ENCODE data around the gene C17orf67.

- TF ChIP-seq CTCF (IDR thresholded peaks at IDR 0.05; ENCODE audit: low read depth, low read length) = no peak
- no peak for TF ChIP-seq MYC (IDR thresholded peaks at IDR 0.05; ENCODE audit: low read depth, low read length)
Measured at GRCh38 chr17:56801459-56802178, 32.1 kb downstream of the C17orf67 start.

Measured in NB4 (cell line).